Loucy (cell line): ENCODE measurements around the gene AMIGO2.
"Not testable (repeated sequence)": the region's sequence is repeated elsewhere in the genome, so short reads cannot be mapped to it uniquely, and the experiment has no call there.

Source experiments
- H2AFZ ChIP-seq: fragments of 200-600 bp; sonication (generic); 2 replicates; pipeline ENCODE4 v1.6.0; 2016; ENCODE audit warnings: antibody characterized with exemption, mild to moderate bottlenecking, low read length, moderate library complexity
- H3F3A ChIP-seq: fragments of 200-600 bp; 2 replicates; pipeline ENCODE4 v1.6.0; 2016; ENCODE audit warnings: antibody characterized with exemption, low read depth, mild to moderate bottlenecking
- H3K27me3 ChIP-seq: fragments of 200-600 bp; sonication (generic); 2 replicates; pipeline ENCODE4 v1.6.1; 2014; ENCODE audit warnings: low read length, mild to moderate bottlenecking; ENCODE audit not compliant: insufficient read depth, poor library complexity, severe bottlenecking
- H3K36me3 ChIP-seq: fragments of 200-600 bp; sonication (generic); 2 replicates; pipeline ENCODE4 v1.6.1; 2016; ENCODE audit warnings: low read length; ENCODE audit not compliant: insufficient read depth
- H3K4me1 ChIP-seq: fragments of 200-600 bp; sonication (generic); 2 replicates; pipeline ENCODE4 v1.5.1; 2014; ENCODE audit warnings: low read length, mild to moderate bottlenecking; ENCODE audit not compliant: insufficient read depth, poor library complexity, severe bottlenecking
- H3K4me2 ChIP-seq: fragments of 200-600 bp; sonication (generic); 2 replicates; pipeline ENCODE4 v1.6.0; 2014; ENCODE audit warnings: antibody characterized with exemption, low read length, low read depth, mild to moderate bottlenecking; ENCODE audit not compliant: poor library complexity, severe bottlenecking
- H3K4me3 ChIP-seq: fragments of 200-600 bp; sonication (generic); 2 replicates; pipeline ENCODE4 v1.5.1; 2014; ENCODE audit warnings: low read length, mild to moderate bottlenecking, mixed read lengths; ENCODE audit not compliant: poor library complexity, severe bottlenecking
- H3K79me2 ChIP-seq: fragments of 200-600 bp; sonication (generic); 2 replicates; pipeline ENCODE4 v1.6.1; 2014; ENCODE audit warnings: low read length; ENCODE audit not compliant: insufficient read depth
- H3K9ac ChIP-seq: fragments of 200-600 bp; sonication (generic); 2 replicates; pipeline ENCODE4 v1.6.0; 2014; ENCODE audit warnings: mild to moderate bottlenecking, low read depth, low read length, moderate library complexity; ENCODE audit not compliant: poor library complexity, severe bottlenecking
- H3K9me2 ChIP-seq: fragments of 200-600 bp; sonication (generic); replicated peaks from 2 replicates; pipeline ENCODE4 v1.6.1; 2016; ENCODE audit warnings: low read depth, low read length, mixed read lengths
- H3K9me3 ChIP-seq: fragments of 200-600 bp; sonication (generic); 2 replicates; pipeline ENCODE4 v1.6.1; 2014; ENCODE audit warnings: mild to moderate bottlenecking, antibody characterized with exemption, low read length, low read depth; ENCODE audit not compliant: insufficient read depth
- H4K20me1 ChIP-seq: fragments of 200-600 bp; sonication (generic); 2 replicates; pipeline ENCODE4 v1.6.0; 2014; ENCODE audit warnings: antibody characterized with exemption, low read length, mild to moderate bottlenecking; ENCODE audit not compliant: insufficient read depth, poor library complexity, severe bottlenecking
- EZH2phosphoT487 ChIP-seq: fragments of 200-600 bp; IDR thresholded peaks from 2 replicates; pipeline ENCODE4 v1.6.1; 2018; ENCODE audit warnings: antibody characterized with exemption, mild to moderate bottlenecking, moderate library complexity, borderline replicate concordance
- TF ChIP-seq, protein P1 (sequence below): fragments of 200-600 bp; sonication (generic); conservative IDR thresholded peaks from 2 replicates; pipeline ENCODE4 v1.5.1; 2014; ENCODE audit warnings: mild to moderate bottlenecking, antibody characterized with exemption, low read length

Gene AMIGO2

DNA sequence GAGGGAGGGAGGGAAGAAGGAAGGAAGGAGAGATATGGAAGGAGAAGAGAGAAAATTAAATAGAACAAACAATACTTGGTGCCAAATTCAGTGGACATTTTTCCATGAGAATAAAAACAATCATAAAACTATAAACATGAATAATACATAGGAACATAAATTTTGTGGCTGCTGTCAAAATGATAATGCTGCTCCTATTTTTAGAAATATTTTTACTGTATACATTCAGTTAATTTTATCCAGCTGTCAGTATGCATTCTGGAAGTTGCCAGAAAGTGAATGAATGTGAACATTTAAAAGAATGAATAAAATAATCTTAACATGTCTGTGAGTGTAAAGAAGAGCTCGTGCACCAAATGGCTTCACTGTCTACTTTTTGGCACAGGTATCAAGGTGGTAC, 14.2 kb downstream of the AMIGO2 start:
- Histone ChIP-seq H3K9me2 (no peaks in the 10 kb centered on the region), H3K27me3 (no peaks in the 10 kb centered on the region), H2AFZ (no peak overlapping the region), H3K9me3 (no peaks in the 10 kb centered on the region), H3K4me1 (no peaks in the 10 kb centered on the region), H3K79me2 (no peaks in the 10 kb centered on the region), H3K36me3 (no peaks in the 10 kb centered on the region), H3K4me2 (no peak overlapping the region), H3K4me3 (no peak overlapping the region), H3K9ac (no peak overlapping the region), H4K20me1 (no peaks in the 10 kb centered on the region), H3F3A (no peaks in the 10 kb centered on the region)
- TF ChIP-seq EZH2phosphoT487: no peak
- TF ChIP-seq, protein P1, sequence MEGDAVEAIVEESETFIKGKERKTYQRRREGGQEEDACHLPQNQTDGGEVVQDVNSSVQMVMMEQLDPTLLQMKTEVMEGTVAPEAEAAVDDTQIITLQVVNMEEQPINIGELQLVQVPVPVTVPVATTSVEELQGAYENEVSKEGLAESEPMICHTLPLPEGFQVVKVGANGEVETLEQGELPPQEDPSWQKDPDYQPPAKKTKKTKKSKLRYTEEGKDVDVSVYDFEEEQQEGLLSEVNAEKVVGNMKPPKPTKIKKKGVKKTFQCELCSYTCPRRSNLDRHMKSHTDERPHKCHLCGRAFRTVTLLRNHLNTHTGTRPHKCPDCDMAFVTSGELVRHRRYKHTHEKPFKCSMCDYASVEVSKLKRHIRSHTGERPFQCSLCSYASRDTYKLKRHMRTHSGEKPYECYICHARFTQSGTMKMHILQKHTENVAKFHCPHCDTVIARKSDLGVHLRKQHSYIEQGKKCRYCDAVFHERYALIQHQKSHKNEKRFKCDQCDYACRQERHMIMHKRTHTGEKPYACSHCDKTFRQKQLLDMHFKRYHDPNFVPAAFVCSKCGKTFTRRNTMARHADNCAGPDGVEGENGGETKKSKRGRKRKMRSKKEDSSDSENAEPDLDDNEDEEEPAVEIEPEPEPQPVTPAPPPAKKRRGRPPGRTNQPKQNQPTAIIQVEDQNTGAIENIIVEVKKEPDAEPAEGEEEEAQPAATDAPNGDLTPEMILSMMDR: no peak

DNA sequence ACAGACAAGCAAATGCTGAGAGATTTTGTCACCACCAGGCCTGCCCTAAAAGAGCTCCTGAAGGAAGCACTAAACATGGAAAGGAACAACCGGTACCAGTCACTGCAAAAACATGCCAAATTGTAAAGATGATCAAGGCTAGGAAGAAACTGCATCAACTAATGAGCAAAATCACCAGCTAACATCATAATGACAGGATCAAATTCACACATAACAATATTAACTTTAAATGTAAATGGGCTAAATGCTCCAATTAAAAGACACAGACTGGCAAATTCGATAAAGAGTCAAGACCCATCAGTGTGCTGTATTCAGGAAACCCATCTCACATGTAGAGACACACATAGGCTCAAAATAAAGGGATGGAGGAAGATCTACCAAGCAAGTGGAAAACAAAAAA, 21.1 kb downstream of the AMIGO2 start:
- H3K4me1 ChIP-seq, H3F3A ChIP-seq, H4K20me1 ChIP-seq, H3K9ac ChIP-seq, H3K27me3 ChIP-seq, H3K9me2 ChIP-seq, H2AFZ ChIP-seq, H3K79me2 ChIP-seq, H3K4me2 ChIP-seq, H3K4me3 ChIP-seq, H3K9me3 ChIP-seq, H3K36me3 ChIP-seq: not testable (repeated sequence)

DNA sequence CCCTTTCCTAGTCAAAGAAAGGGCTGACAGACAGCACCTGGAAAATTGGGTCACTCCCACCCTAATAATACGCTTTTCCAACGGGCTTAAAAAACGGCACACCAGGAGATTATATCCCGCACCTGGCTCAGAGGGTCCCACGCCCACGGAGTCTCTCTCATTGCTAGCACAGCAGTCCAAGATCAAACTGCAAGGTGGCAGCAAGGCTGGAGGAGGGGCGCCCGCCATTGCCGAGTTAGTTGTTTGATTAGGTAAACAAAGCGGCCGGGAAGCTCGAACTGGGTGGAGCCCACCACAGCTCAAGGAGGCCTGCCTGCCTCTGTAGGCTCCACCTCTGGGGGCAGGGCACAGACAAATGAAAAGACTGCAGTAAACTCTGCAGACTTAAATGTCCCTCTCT, 22.8 kb downstream of the AMIGO2 start:
- not testable (repeated sequence) for H3K9me2 ChIP-seq

DNA sequence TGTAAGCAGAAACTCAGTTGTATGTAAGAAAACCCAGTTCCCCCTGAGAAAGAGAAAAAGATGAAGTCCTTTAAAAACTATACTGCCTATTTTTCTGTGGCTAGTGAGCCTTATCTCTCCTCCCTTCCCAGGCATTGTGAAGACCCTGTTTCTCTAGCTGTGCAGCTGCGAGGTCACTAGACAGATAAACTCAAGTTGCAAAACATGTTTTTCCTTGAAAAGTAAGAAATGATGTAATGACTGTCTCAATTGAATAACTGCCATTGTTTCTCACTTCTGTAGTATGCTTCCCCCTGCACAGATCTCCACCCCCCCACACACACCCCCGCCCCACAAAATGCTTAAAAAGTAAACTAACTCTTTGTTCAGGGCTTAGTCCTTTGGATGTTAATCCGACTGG, 23.9 kb downstream of the AMIGO2 start:
- not testable (repeated sequence) for H3K4me1 ChIP-seq, H3K9ac ChIP-seq, H2AFZ ChIP-seq, H3K9me3 ChIP-seq, H3K27me3 ChIP-seq, H3K4me2 ChIP-seq, H4K20me1 ChIP-seq, H3K4me3 ChIP-seq, H3K36me3 ChIP-seq, H3K9me2 ChIP-seq, H3K79me2 ChIP-seq, H3F3A ChIP-seq

More for the DNA sequence above, 22.8 kb downstream of the AMIGO2 start:
- not testable (repeated sequence) for H3K4me1 ChIP-seq, H3K9me3 ChIP-seq, H3K4me2 ChIP-seq, H2AFZ ChIP-seq, H3K79me2 ChIP-seq, H3K4me3 ChIP-seq, H3K9ac ChIP-seq, H4K20me1 ChIP-seq, H3F3A ChIP-seq, H3K36me3 ChIP-seq, H3K27me3 ChIP-seq

DNA sequence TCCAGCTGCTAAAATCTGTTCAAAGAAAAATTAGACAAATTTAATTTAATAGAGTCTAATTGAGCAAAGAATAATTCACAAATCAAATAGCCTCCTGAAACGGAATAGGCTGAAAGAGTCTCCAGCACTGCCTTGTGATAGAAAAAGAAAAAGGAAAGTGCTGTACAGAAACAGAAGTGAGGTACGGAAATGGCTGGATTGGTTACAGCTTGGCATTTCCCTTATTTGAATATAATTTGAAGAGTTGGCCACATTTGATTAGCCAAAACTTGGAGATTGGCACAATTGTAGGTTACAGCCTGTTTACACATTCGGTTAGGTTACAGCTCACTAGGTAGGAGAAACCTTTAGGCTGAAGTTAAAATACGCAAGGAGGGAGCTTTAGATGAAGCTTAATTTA, 25.1 kb downstream of the AMIGO2 start:
- H3K36me3 ChIP-seq: no peaks in the 10 kb centered on the region
- no peak overlapping the region for H3K9ac ChIP-seq
- H3K4me2 ChIP-seq: no peak overlapping the region
- TF ChIP-seq EZH2phosphoT487: no peak
- TF ChIP-seq, protein P1: no peak
- no peaks in the 10 kb centered on the region for H3F3A ChIP-seq
- H3K9me2 ChIP-seq: no peaks in the 10 kb centered on the region
- H3K4me1 ChIP-seq: no peaks in the 10 kb centered on the region
- H3K79me2 ChIP-seq: no peaks in the 10 kb centered on the region
- no peaks in the 10 kb centered on the region for H4K20me1 ChIP-seq
- H2AFZ ChIP-seq: no peak overlapping the region
- H3K4me3 ChIP-seq: no peak overlapping the region
- H3K27me3 ChIP-seq: peaks cover 5% of the 10 kb centered on the region
- no peaks in the 10 kb centered on the region; the same call in 1 of the 2 replicates for H3K9me3 ChIP-seq
